HG02678 (cell line): ENCODE measurements around the gene HCRT.
"Not testable (repeated sequence)": the region's sequence is repeated elsewhere in the genome, so short reads cannot be mapped to it uniquely, and the experiment has no call there.

Experiments used
- ATAC-seq: cut with Tn5 transposase; IDR thresholded peaks from one replicate; pipeline ENCODE4 v1.9.1; 2021; ENCODE audit warnings: mild to moderate bottlenecking, moderate library complexity; ENCODE audit not compliant: unreplicated experiment

HCRT gene

GRCh38 chr17:42142371-42142896, 42.8 kb downstream of the HCRT start:
- no peak for ATAC-seq

- ATAC-seq = no peak
These were observed 43.9 kb downstream of the HCRT start for GRCh38 chr17:42141382-42141781.

GRCh38 chr17:42140690-42141089, 44.6 kb downstream of the HCRT start:
- ATAC-seq = not testable (repeated sequence)

- ATAC-seq = no peak
These were observed 46.3 kb downstream of the HCRT start for GRCh38 chr17:42138749-42139492.

- ATAC-seq = no peak
These were observed 48.6 kb downstream of the HCRT start for GRCh38 chr17:42136654-42137051.

GRCh38 chr17:42135664-42136653, 49.3 kb downstream of the HCRT start:
- ATAC-seq = no peak

GRCh38 chr17:42135151-42135550, 50.1 kb downstream of the HCRT start:
- ATAC-seq = no peak
